ENCODE results near the gene ACP3.
"Not testable (repeated sequence)": the region's sequence is repeated elsewhere in the genome, so short reads cannot be mapped to it uniquely, and the experiment has no call there.

- TF ChIP-seq CTCF (IDR thresholded peaks at IDR 0.05; ENCODE audit: poor library complexity, severe bottlenecking); POLR2AphosphoS5 (IDR thresholded peaks at IDR 0.05); EZH2 (IDR thresholded peaks at IDR 0.05; ENCODE audit: borderline replicate concordance, insufficient read depth, low read length, poor library complexity, severe bottlenecking); REST (IDR thresholded peaks at IDR 0.05; ENCODE audit: borderline replicate concordance); MXI1 (conservative IDR thresholded peaks at IDR 0.05; ENCODE audit: poor library complexity, severe bottlenecking); EP300 (conservative IDR thresholded peaks at IDR 0.05; ENCODE audit: poor library complexity, severe bottlenecking); SMC3 (conservative IDR thresholded peaks at IDR 0.05; ENCODE audit: poor library complexity); RAD21 (conservative IDR thresholded peaks at IDR 0.05); TAF1 (IDR thresholded peaks at IDR 0.05; ENCODE audit: low read depth): not testable (repeated sequence)
Observed at GRCh38 chr3:132396776-132397175, 79.6 kb downstream of the ACP3 start.

Measured in neural cell (in vitro differentiated cells).